ENCODE measurements around the gene ANKRD63.

DNA sequence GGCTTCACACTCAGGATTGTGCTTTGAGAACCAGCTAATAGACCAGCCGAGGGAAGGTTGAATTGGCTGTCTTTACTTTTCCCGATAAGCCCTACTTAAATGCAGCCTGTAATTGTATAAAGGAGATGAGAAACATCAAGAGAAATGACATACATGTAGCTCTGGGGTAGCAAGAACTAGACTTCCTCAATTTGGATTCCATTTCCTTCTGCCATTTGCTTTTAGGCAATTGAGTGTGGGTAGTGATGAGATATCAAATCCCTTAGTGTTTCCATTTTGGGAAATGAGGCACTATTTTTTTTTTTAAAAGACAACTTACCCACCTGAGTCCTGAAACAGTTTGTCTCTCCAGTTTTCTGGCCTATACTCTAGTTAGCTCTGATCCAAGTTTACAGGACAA is 42.8 kb upstream of the ANKRD63 start:
- TF ChIP-seq, protein P1, sequence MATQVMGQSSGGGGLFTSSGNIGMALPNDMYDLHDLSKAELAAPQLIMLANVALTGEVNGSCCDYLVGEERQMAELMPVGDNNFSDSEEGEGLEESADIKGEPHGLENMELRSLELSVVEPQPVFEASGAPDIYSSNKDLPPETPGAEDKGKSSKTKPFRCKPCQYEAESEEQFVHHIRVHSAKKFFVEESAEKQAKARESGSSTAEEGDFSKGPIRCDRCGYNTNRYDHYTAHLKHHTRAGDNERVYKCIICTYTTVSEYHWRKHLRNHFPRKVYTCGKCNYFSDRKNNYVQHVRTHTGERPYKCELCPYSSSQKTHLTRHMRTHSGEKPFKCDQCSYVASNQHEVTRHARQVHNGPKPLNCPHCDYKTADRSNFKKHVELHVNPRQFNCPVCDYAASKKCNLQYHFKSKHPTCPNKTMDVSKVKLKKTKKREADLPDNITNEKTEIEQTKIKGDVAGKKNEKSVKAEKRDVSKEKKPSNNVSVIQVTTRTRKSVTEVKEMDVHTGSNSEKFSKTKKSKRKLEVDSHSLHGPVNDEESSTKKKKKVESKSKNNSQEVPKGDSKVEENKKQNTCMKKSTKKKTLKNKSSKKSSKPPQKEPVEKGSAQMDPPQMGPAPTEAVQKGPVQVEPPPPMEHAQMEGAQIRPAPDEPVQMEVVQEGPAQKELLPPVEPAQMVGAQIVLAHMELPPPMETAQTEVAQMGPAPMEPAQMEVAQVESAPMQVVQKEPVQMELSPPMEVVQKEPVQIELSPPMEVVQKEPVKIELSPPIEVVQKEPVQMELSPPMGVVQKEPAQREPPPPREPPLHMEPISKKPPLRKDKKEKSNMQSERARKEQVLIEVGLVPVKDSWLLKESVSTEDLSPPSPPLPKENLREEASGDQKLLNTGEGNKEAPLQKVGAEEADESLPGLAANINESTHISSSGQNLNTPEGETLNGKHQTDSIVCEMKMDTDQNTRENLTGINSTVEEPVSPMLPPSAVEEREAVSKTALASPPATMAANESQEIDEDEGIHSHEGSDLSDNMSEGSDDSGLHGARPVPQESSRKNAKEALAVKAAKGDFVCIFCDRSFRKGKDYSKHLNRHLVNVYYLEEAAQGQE (IDR thresholded peaks at IDR 0.05; ENCODE audit: insufficient read depth in 1 of 2, low read depth in 2 of 2, low read length in 2 of 2), result no peak
- TF ChIP-seq POLR2AphosphoS5 (IDR thresholded peaks at IDR 0.05; ENCODE audit: low read depth, low read length), result no peak

All from PFSK-1 (cell line).